Upper lobe of left lung (tissue), 6 donors: ENCODE measurements around the gene DPPA2. TPM values are rescaled to one million over a fixed set of nuclear protein-coding genes. Genes with fewer than 3 reads are reported as not detected.

Experiments used
- ATAC-seq, 2 donors: fragments of 200-7000 bp; cut with Tn5 transposase; one replicate each; pipeline ENCODE4 v1.9.1; 2022; ENCODE audit warnings: mild to moderate bottlenecking in 2 of 2, moderate library complexity in 2 of 2; ENCODE audit not compliant: low FRiP score in 2 of 2
- DNase-seq, 2 donors: peaks; one replicate each; pipeline ENCODE4 v3.0.0-alpha.2; 2019 to 2020
- H3K27ac ChIP-seq, 4 donors: fragments of 200-600 bp; sonication (generic); one replicate each; pipeline ENCODE4 v1.5.1; 2016 to 2019
- H3K27me3 ChIP-seq, 4 donors: fragments of 200-600 bp; sonication (generic); one replicate each; pipeline ENCODE4 v1.5.1; 2017 to 2019
- H3K36me3 ChIP-seq, 4 donors: fragments of 200-600 bp; sonication (generic); one replicate each; pipeline ENCODE4 v1.5.1; 2016 to 2019
- H3K4me1 ChIP-seq, 4 donors: fragments of 200-600 bp; sonication (generic); one replicate each; pipeline ENCODE4 v1.5.1; 2018 to 2019
- H3K4me3 ChIP-seq, 4 donors: fragments of 200-600 bp; sonication (generic); one replicate each; pipeline ENCODE4 v1.5.1; 2017 to 2019; ENCODE audit warnings: mild to moderate bottlenecking in 2 of 4, moderate library complexity in 1 of 4
- H3K9me3 ChIP-seq, 4 donors: fragments of 200-600 bp; sonication (generic); one replicate each; pipeline ENCODE4 v1.5.1; 2018 to 2019
- CTCF ChIP-seq, 6 experiments: fragments of 450-650 bp in 4 of 6; fragments of 200-600 bp in 2 of 6; sonication (generic) in 2 of 6; IDR thresholded peaks; one replicate each; pipeline ENCODE4 v1.5.1; 2016 to 2019; ENCODE audit warnings: antibody characterized with exemption in 6 of 6
- EP300 ChIP-seq, 4 donors: sonication (generic); formaldehyde crosslinking; IDR thresholded peaks; one replicate each; pipeline ENCODE4 v1.5.1; 2017; ENCODE audit warnings: antibody characterized with exemption in 4 of 4, control low read depth in 2 of 4
- POLR2A ChIP-seq, 4 donors: fragments of 450-650 bp; IDR thresholded peaks; one replicate each; pipeline ENCODE4 v1.5.1; 2016 to 2017; ENCODE audit warnings: antibody characterized with exemption in 4 of 4, mild to moderate bottlenecking in 2 of 4
- POLR2AphosphoS5 ChIP-seq, 2 donors: sonication (generic); formaldehyde crosslinking; IDR thresholded peaks; one replicate each; pipeline ENCODE4 v1.5.1; 2017; ENCODE audit warnings: antibody characterized with exemption in 2 of 2
- WGBS, 2 donors: methylation state at CpG; one replicate each; pipeline ENCODE4 v1.1.5; 2017 to 2018; 5-methylcytosine and 5-hydroxymethylcytosine counted together
- total RNA-seq, 6 donors: library from RNA; depleted of rRNA in 4 of 6; stranded (reverse); fragments of >200 nt in 4 of 6; gene quantifications; one replicate each; pipeline versions ENCODE4 v1.1.0 to v1.2.1, GENCODE V29; 2016 to 2021
- donor health status: DM: no; HTN: no; CAD: no; lungs with moderate emphysema.
- donor health status: DM: no; HTN: yes; CAD: no; lungs with severe emphysema.

DPPA2 gene
- total RNA-seq, 6 donors from 2014 or later, result not detected

DNA sequence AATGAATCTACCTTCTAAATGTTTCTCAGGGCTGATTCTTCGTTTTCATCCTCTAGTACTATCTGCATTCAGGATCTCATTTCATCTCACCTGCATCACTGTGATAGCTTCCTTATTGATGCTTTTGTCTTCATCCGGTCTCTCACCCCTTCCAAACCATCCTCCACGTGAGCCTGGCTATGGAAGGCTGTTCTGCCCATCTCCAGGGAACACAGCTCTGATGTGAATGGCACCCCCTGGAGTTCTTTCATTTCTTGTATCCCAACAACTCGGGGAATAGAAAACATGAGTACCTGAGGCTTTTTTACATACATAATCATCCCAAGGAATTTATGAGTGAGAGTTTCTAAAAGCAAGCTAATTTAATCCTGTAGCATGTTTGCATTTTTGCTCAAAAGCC, 29.8 kb upstream of the DPPA2 start:
- Histone ChIP-seq H3K27me3 (no peaks in the 10 kb centered on the region), H3K4me1 (no peaks in the 10 kb centered on the region), H3K27ac (no peak overlapping the region), H3K9me3 (no peaks in the 10 kb centered on the region), H3K36me3 (no peaks in the 10 kb centered on the region), H3K4me3 (no peak overlapping the region)
- no peak for TF ChIP-seq EP300 (IDR thresholded peaks at IDR 0.05)
- no peak for TF ChIP-seq POLR2AphosphoS5 (IDR thresholded peaks at IDR 0.05)
- no peak for TF ChIP-seq POLR2A (IDR thresholded peaks at IDR 0.05)
- no peak for TF ChIP-seq CTCF (IDR thresholded peaks at IDR 0.05)
- ATAC-seq (no peak), DNase-seq (no peak)
- 67 to 82% methylated on average over 4 of the region's 4 CpGs for WGBS, 2 donors

DNA sequence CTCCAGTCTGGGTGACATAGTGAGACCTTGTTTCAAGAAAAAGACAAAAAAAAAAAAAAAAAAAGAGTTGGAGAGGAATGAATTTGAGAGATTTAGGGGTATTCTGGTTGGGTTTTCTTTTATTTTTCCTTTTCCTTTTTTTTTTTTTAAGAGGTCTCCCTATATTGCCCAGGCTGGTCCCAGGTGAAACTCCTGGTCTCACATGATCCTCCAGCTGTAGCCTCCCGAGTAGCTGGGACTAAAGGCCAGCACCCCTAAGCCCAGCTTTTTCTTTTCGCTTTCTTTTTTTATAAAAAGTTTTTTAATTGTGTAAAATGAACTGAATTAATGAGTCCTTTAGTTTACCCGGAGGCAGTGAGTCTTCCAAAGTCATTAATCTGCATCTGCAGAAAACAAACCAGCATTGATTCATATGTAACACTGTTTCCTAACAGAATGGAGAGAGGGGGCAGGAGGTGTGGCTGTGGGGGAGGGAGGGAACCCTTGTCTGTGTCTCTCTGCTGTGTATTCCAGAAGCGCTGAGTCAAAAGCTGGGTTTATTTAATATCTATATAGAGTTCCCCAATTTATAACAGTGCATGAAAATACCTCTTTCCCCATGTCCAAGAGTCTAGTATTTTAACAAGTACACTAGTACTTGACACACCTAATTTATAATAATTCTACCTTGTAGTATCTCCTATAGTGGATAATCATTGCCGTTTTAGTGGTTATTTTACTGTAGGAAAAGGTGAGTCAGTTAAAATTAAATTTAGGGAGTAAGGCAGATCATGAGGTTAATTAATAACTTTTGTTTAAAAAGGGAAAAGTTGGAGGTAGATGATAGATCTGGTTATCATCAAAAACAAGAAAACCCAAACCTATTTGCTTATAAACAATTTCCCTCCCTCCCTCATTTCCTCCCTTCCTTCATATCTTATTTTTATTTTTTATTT, 23.7 kb upstream of the DPPA2 start:
- Histone ChIP-seq H3K4me1 (peaks cover 0 to 9% (median 0%) of the 10 kb centered on the region in 4 donors), H3K27me3 (peaks cover 0 to 3% (median 0%) of the 10 kb centered on the region in 4 donors), H3K9me3 (no peaks in the 10 kb centered on the region), H3K27ac (no peak overlapping the region), H3K36me3 (no peaks in the 10 kb centered on the region), H3K4me3 (no peak overlapping the region)
- 68 to 71% methylated on average over 5 of the region's 5 CpGs for WGBS, 2 donors
- DNase-seq (no peak), ATAC-seq (no peak)
- no peak for TF ChIP-seq POLR2AphosphoS5 (IDR thresholded peaks at IDR 0.05)
- no peak for TF ChIP-seq POLR2A (IDR thresholded peaks at IDR 0.05)
- TF ChIP-seq EP300 (IDR thresholded peaks at IDR 0.05), result no peak
- no peak for TF ChIP-seq CTCF (IDR thresholded peaks at IDR 0.05)

DNA sequence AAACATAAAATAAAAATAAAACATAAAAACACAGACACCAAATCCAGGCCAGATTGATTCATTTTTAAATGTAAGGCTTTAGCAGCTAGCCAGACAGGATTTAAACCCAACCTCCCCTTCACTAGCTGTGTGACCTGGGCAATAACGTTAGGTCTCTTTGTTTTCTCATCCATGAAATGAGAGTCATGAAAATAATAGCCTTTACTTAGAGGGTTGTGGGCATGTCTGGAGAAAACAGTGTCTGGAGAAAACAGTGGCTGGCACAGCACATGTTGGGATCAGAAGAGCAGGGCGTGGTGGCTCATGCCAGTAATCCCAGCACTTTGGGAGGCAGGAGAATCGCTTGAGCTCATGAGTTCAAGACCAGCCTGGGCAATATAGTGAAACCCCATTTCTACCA, 22.9 kb upstream of the DPPA2 start:
- no peak for TF ChIP-seq EP300 (IDR thresholded peaks at IDR 0.05)
- TF ChIP-seq CTCF (IDR thresholded peaks at IDR 0.05), result no peak
- no peak for TF ChIP-seq POLR2AphosphoS5 (IDR thresholded peaks at IDR 0.05)
- no peak for TF ChIP-seq POLR2A (IDR thresholded peaks at IDR 0.05)
- 68 to 70% methylated on average over 3 of the region's 3 CpGs for WGBS, 2 donors

DNA sequence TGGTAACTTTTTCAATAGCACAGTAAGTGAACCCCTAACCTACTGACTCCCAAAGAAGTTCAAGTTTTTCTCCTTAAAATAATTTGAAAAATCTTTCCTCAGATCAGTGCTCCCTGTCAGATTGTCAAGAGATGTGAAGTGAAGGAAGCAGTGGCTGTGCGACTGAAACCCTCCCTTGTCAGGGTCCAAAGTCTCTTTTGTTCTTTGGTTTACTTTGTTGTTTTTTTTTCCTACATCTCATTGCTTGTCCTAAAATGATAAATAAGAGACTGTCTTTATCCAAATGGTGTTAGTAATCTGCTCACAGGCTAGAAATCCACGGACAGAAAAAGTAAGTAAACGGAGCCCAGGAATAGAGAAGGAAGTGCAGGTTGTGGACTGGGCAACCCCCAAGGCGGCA, 22.0 kb upstream of the DPPA2 start:
- Histone ChIP-seq H3K9me3 (no peaks in the 10 kb centered on the region), H3K4me3 (no peak overlapping the region), H3K27me3 (peaks cover 0 to 3% (median 0%) of the 10 kb centered on the region in 4 donors), H3K27ac (no peak overlapping the region), H3K36me3 (no peaks in the 10 kb centered on the region), H3K4me1 (peaks cover 0 to 9% (median 0%) of the 10 kb centered on the region in 4 donors)
- DNase-seq (no peak), ATAC-seq (no peak)
- WGBS, 2 donors, result 31 to 33% methylated on average over 4 of the region's 4 CpGs
- TF ChIP-seq POLR2A (IDR thresholded peaks at IDR 0.05) (no peak), POLR2AphosphoS5 (IDR thresholded peaks at IDR 0.05) (no peak), CTCF (IDR thresholded peaks at IDR 0.05) (no peak), EP300 (IDR thresholded peaks at IDR 0.05) (no peak)

More for the DNA sequence above, 22.9 kb upstream of the DPPA2 start:
- no peak for DNase-seq
- H3K27me3 ChIP-seq, result peaks cover 0 to 3% (median 0%) of the 10 kb centered on the region in 4 donors
- H3K36me3 ChIP-seq, result no peaks in the 10 kb centered on the region
- H3K4me1 ChIP-seq, result peaks cover 0 to 9% (median 0%) of the 10 kb centered on the region in 4 donors
- H3K27ac ChIP-seq, result no peak overlapping the region
- H3K4me3 ChIP-seq, result no peak overlapping the region
- no peak for ATAC-seq
- no peaks in the 10 kb centered on the region for H3K9me3 ChIP-seq
